ENCODE results near the gene GADD45B.

DNA sequence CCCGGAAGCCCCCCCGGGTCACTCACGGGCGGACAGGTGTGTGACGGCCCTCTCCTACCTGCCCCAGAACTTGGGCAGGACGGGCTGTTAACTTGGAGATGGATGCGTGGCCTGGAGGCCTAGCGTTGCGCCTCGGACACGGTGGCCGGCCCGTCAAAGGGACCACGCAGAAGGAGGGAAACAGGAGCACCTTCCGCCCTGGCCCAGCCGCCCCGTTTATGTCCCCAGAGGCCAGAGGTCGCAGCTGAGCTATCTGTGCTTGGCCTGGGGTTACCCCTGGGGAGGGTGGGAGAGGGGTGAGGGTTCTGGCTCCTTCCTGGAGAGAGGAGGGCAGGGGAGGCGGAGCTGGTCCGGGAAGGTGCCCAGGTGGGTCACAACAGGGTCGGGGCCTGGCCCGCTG lies 35.6 kb downstream of the GADD45B start:
- TF ChIP-seq, protein P1, sequence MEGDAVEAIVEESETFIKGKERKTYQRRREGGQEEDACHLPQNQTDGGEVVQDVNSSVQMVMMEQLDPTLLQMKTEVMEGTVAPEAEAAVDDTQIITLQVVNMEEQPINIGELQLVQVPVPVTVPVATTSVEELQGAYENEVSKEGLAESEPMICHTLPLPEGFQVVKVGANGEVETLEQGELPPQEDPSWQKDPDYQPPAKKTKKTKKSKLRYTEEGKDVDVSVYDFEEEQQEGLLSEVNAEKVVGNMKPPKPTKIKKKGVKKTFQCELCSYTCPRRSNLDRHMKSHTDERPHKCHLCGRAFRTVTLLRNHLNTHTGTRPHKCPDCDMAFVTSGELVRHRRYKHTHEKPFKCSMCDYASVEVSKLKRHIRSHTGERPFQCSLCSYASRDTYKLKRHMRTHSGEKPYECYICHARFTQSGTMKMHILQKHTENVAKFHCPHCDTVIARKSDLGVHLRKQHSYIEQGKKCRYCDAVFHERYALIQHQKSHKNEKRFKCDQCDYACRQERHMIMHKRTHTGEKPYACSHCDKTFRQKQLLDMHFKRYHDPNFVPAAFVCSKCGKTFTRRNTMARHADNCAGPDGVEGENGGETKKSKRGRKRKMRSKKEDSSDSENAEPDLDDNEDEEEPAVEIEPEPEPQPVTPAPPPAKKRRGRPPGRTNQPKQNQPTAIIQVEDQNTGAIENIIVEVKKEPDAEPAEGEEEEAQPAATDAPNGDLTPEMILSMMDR (IDR thresholded peaks at IDR 0.05), result no peak
- TF ChIP-seq POLR2AphosphoS5 (IDR thresholded peaks at IDR 0.05; ENCODE audit: low read depth, low read length) (no peak), TCF7L2 (IDR thresholded peaks at IDR 0.05; ENCODE audit: low read depth, low read length) (no peak)

All from Panc1 (cell line).